CD8-positive, alpha-beta memory T cell (primary cell): ENCODE measurements around the gene TSTD1. TPM values are rescaled to one million over a fixed set of nuclear protein-coding genes. Genes with fewer than 3 reads are reported as not detected.
"Not testable (repeated sequence)": the region's sequence is repeated elsewhere in the genome, so short reads cannot be mapped to it uniquely, and the experiment has no call there.

Experiments used
- CTCF ChIA-PET: fragments of 350-600 bp; sonication (Branson Sonifier 250); formaldehyde crosslinking; loops from one replicate; lab custom pipeline; 2021; ENCODE audit warnings: antibody characterized with exemption; lab: Charles Lee
- POLR2A ChIA-PET: fragments of 350-600 bp; sonication (Branson Sonifier 250); formaldehyde crosslinking; loops from one replicate; lab custom pipeline; 2021; ENCODE audit warnings: antibody characterized with exemption; lab: Charles Lee
- DNase-seq, 5 donors: peaks; one replicate each; pipeline versions ENCODE4 v3.0.0 to v3.0.0-alpha.2; 2020 to 2022; ENCODE audit warnings: mixed read lengths in 1 of 5
- H3K27ac ChIP-seq: one replicate; pipeline ENCODE4 v1.7.0; 2013; ENCODE audit warnings: low read depth, mild to moderate bottlenecking, low read length, moderate library complexity
- H3K27me3 ChIP-seq: 2 replicates; pipeline ENCODE4 v1.7.0; 2013; ENCODE audit warnings: low read length, mild to moderate bottlenecking; ENCODE audit not compliant: insufficient read depth, poor library complexity, severe bottlenecking
- H3K36me3 ChIP-seq: 2 replicates; pipeline ENCODE4 v1.7.0; 2013; ENCODE audit warnings: mild to moderate bottlenecking, low read length, moderate library complexity; ENCODE audit not compliant: insufficient read depth
- H3K4me1 ChIP-seq: 2 replicates; pipeline ENCODE4 v1.7.0; 2013; ENCODE audit warnings: mild to moderate bottlenecking, low read length, moderate library complexity; ENCODE audit not compliant: insufficient read depth
- H3K4me3 ChIP-seq: 2 replicates; pipeline ENCODE4 v1.7.0; 2013; ENCODE audit warnings: mild to moderate bottlenecking, low read length
- H3K9me3 ChIP-seq: 2 replicates; pipeline ENCODE4 v1.7.0; 2013; ENCODE audit warnings: mild to moderate bottlenecking, low read length
- H3K27ac Mint-ChIP-seq, 8 donors: one replicate each; pipeline ENCODE4 v1.8.0; 2020 to 2021; ENCODE audit warnings: mixed read lengths in 8 of 8, mild to moderate bottlenecking in 6 of 8, inconsistent platforms in 3 of 8, moderate library complexity in 3 of 8
- H3K27me3 Mint-ChIP-seq, 2 donors: one replicate each; pipeline ENCODE4 v1.8.0; 2020 to 2021; ENCODE audit warnings: mixed read lengths in 2 of 2, mild to moderate bottlenecking in 1 of 2, moderate library complexity in 1 of 2
- H3K36me3 Mint-ChIP-seq, 3 donors: one replicate each; pipeline ENCODE4 v1.8.0; 2020 to 2021; ENCODE audit warnings: mixed read lengths in 3 of 3, inconsistent platforms in 1 of 3, mild to moderate bottlenecking in 1 of 3
- H3K4me1 Mint-ChIP-seq, 3 donors: one replicate each; pipeline ENCODE4 v1.8.0; 2020 to 2021; ENCODE audit warnings: mixed read lengths in 3 of 3, inconsistent platforms in 1 of 3, mild to moderate bottlenecking in 1 of 3
- H3K4me3 Mint-ChIP-seq, 7 donors: one replicate each; pipeline ENCODE4 v1.8.0; 2020 to 2021; ENCODE audit warnings: mixed read lengths in 7 of 7, mild to moderate bottlenecking in 6 of 7, moderate library complexity in 4 of 7, inconsistent platforms in 2 of 7
- H3K9me3 Mint-ChIP-seq, 5 donors: one replicate each; pipeline ENCODE4 v1.8.0; 2020 to 2022; ENCODE audit warnings: mixed read lengths in 5 of 5, mild to moderate bottlenecking in 3 of 5, moderate library complexity in 2 of 5, inconsistent platforms in 1 of 5
- polyA plus RNA-seq: library from polyadenylated mRNA; unstranded; fragments of 300-500 nt; fragmentation: Illumina TruSeq; gene quantifications from one replicate; pipeline ENCODE4 v1.2.3, GENCODE V29; 2021
- total RNA-seq, 2 experiments: library from RNA; stranded (reverse); gene quantifications; one replicate each; pipeline ENCODE4 v1.2.3, GENCODE V29; 2021

Gene TSTD1
- total and polyA plus RNA-seq, 3 experiments from 2014 or later, result 40.2 to 288 (median 46.1) TPM

DNA sequence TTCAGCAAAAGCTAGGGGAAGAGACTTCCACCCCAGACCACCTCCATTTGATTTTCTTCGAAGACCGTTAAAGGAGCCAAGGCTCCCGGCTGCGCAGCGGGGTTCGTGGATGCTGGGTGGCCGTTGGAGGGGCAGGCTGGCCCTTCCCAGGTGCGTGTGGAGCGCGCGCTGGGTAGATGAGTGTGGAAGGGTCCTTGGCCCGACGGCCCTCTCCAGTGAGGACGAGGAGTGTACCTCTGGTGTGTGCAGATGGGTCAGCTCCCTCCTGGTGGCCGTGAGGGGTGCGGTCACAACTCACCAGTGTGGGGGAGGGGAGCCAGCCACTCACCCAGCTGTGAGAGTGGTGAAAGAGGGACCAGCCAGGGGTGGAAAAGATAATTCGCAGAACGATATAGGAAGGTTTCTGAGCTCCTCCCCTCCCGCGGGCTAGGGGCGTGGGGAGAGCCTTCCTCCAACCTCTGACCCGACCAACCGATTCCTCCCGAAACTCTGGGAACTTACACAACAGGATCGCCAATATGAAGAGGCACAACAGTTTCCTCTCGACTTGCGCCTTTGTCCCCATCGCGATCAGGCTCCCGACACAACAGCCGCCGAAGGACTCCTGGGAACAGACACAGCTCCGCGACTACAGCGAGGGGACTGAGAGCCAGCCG is 18.1 kb downstream of the TSTD1 start, which contains the start of gene F11R:
Gene F11R (minus strand): TSS at position 644 of the 656 bp plus-strand sequence. CDS start 79 bp downstream, at position 565.
- ChIA-PET POLR2A (interaction anchor here (0.6 to 2.9 kb wide), 4 partner anchors 10 to 49 kb away, joined by 3 to 20 read pairs (median 14); partner anchors contain the start of genes ARHGAP30, TSTD1 and USF1), CTCF (interaction anchor here (0.7 to 4.1 kb wide), 12 partner anchors 12 to 77 kb away, joined by 3 to 26 read pairs (median 5); partner anchors contain the start of genes KLHDC9, TSTD1 and USF1)
- DNase-seq, result no peak
- Mint-ChIP-seq H3K4me1 (peaks cover 19 to 60% (median 40%) of the 10 kb centered on the region in 3 donors), H3K36me3 (peaks cover 0 to 3% (median 0%) of the 10 kb centered on the region in 3 donors), H3K4me3 (peak within 1 kb of the TSS; percentile 85 to 94 (median 91)), H3K9me3 (no peaks in the 10 kb centered on the region), H3K27ac (peak within 1 kb of the TSS; percentile 66 to 97 (median 95)), H3K27me3 (no peaks in the 10 kb centered on the region)
- peak within 1 kb of the TSS; percentile 99 for H3K4me3 ChIP-seq
- no peaks in the 10 kb centered on the region for H3K36me3 ChIP-seq
- no peaks in the 10 kb centered on the region for H3K9me3 ChIP-seq
- H3K27me3 ChIP-seq, result no peaks in the 10 kb centered on the region
- peaks cover 26% of the 10 kb centered on the region for H3K4me1 ChIP-seq
- H3K27ac ChIP-seq, result peak within 1 kb of the TSS; percentile 71

GRCh38 chr1:161019751-161020495 is 18.8 kb downstream of the TSTD1 start:
- POLR2A ChIA-PET, result interaction anchor here (0.6 to 2.9 kb wide), 5 partner anchors 9 to 478 kb away, joined by 3 to 20 read pairs (median 7); partner anchors contain the start of genes TSTD1 and USF1
- Mint-ChIP-seq H3K9me3 (no peaks in the 10 kb centered on the region), H3K4me1 (peaks cover 19 to 60% (median 38%) of the 10 kb centered on the region in 3 donors), H3K36me3 (peaks cover 0 to 3% (median 0%) of the 10 kb centered on the region in 3 donors), H3K27me3 (no peaks in the 10 kb centered on the region), H3K27ac (peak overlapping the region; percentile 47 to 97 (median 93)), H3K4me3 (peak overlapping the region; percentile 85 to 94 (median 91))
- no peaks in the 10 kb centered on the region for H3K36me3 ChIP-seq
- H3K4me1 ChIP-seq, result peaks cover 26% of the 10 kb centered on the region
- peak in 1 of 5 donors; percentile 7 for DNase-seq
- CTCF ChIA-PET, result interaction anchor here (1.2 to 4.1 kb wide), 8 partner anchors 15 to 77 kb away, joined by 4 to 26 read pairs (median 6); partner anchors contain the start of genes KLHDC9, TSTD1 and USF1
- no peaks in the 10 kb centered on the region for H3K9me3 ChIP-seq
- no peaks in the 10 kb centered on the region for H3K27me3 ChIP-seq
- peak overlapping the region; percentile 66 for H3K27ac ChIP-seq
- peak overlapping the region; percentile 99 for H3K4me3 ChIP-seq

DNA sequence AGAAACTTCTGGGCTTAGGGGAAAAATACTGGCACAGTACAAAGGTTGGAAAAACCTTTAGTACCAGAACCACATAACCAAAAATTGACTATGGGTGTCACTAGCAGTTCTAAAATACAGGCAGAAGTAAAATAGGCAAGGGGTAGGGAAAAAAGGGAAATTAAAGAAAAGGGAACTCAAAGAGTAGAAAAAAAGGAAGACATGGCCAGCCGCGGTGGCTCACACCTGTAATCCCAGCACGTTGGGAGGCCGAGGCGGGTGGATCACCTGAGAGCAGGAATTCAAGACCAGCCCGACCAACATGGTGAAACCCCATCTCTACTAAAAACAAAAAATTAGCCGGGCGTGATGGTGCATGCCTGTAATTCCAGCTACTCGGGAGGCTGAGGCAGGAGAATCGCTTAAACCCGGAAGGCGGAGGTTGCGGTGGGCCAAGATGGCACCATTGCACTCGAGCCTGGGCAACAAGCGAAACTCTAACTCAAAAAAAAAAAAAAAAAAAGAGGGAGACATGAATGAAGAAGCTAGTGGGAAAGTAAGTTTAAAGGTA is 19.6 kb downstream of the TSTD1 start:
- H3K27ac Mint-ChIP-seq, result peak overlapping the region in 4 of 8 donors; percentile 29 to 96 (median 78)
- peak overlapping the region in 5 of 7 donors; percentile 6 to 94 (median 90) for H3K4me3 Mint-ChIP-seq
- not testable (repeated sequence) for H3K9me3 ChIP-seq, H3K9me3 Mint-ChIP-seq, H3K36me3 Mint-ChIP-seq, H3K27me3 ChIP-seq, H3K27me3 Mint-ChIP-seq, H3K36me3 ChIP-seq, H3K4me3 ChIP-seq, DNase-seq
- Histone ChIP-seq H3K27ac (peak overlapping the region; percentile 31), H3K4me1 (peaks cover 29% of the 10 kb centered on the region)
- peaks cover 20 to 63% (median 38%) of the 10 kb centered on the region in 3 donors for H3K4me1 Mint-ChIP-seq
- ChIA-PET POLR2A (interaction anchor here (0.6 to 1.4 kb wide), 3 partner anchors 20 to 478 kb away, joined by 3 to 7 read pairs (median 3); partner anchors contain the start of gene TSTD1), CTCF (interaction anchor here (1.2 to 4.1 kb wide), 2 partner anchors 21 to 29 kb away, joined by 4 to 26 read pairs; no protein-coding TSS in a partner anchor)

DNA sequence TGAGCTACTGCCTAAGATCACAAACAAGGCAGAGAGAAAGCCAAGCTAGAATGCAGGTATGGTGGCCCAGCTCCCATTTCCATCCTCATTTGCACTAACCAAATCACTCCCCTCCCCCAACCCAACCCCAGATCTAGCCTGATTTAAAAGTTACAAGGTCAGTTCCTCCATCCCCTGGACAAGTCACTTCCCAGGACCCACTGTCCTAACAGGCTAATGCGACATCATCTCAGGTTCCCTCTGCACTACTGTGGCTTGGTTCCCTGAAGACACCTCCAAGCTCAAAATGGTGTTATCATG is 20.2 kb downstream of the TSTD1 start:
- POLR2A ChIA-PET, result interaction anchor here (0.6 to 1.4 kb wide), 2 partner anchors 21 to 23 kb away, joined by 3 read pairs; partner anchors contain the start of gene TSTD1
- Mint-ChIP-seq H3K27me3 (no peaks in the 10 kb centered on the region), H3K36me3 (peaks cover 0 to 3% (median 0%) of the 10 kb centered on the region in 3 donors), H3K4me3 (no peak overlapping the region), H3K4me1 (peaks cover 26 to 66% (median 41%) of the 10 kb centered on the region in 3 donors), H3K9me3 (no peaks in the 10 kb centered on the region), H3K27ac (peak overlapping the region in 2 of 8 donors; percentile 35 to 65)
- H3K27me3 ChIP-seq, result no peaks in the 10 kb centered on the region
- DNase-seq, result no peak
- H3K4me1 ChIP-seq, result peaks cover 35% of the 10 kb centered on the region
- CTCF ChIA-PET, result interaction anchor here (0.9 to 4.1 kb wide), 4 partner anchors 20 to 79 kb away, joined by 3 to 26 read pairs (median 4); partner anchors contain the start of genes KLHDC9 and TSTD1
- no peak overlapping the region for H3K4me3 ChIP-seq
- no peaks in the 10 kb centered on the region for H3K9me3 ChIP-seq
- H3K27ac ChIP-seq, result peak overlapping the region; percentile 31
- no peaks in the 10 kb centered on the region for H3K36me3 ChIP-seq

- H3K27me3 ChIP-seq, result no peaks in the 10 kb centered on the region
- DNase-seq, result no peak
- no peak overlapping the region for H3K4me3 Mint-ChIP-seq
- H3K4me3 ChIP-seq, result no peak overlapping the region
- peak overlapping the region in 6 of 8 donors; percentile 9 to 85 (median 68) for H3K27ac Mint-ChIP-seq
- peaks cover 41% of the 10 kb centered on the region for H3K4me1 ChIP-seq
- H3K9me3 ChIP-seq, result no peaks in the 10 kb centered on the region
- no peak overlapping the region for H3K27ac ChIP-seq
- peaks cover 32 to 72% (median 46%) of the 10 kb centered on the region in 3 donors for H3K4me1 Mint-ChIP-seq
- peaks cover 0 to 3% (median 0%) of the 10 kb centered on the region in 3 donors for H3K36me3 Mint-ChIP-seq
- no peaks in the 10 kb centered on the region for H3K36me3 ChIP-seq
- no peaks in the 10 kb centered on the region for H3K27me3 Mint-ChIP-seq
- CTCF ChIA-PET, result interaction anchor here (0.9 to 4.1 kb wide), 4 partner anchors 20 to 80 kb away, joined by 3 to 26 read pairs (median 4); partner anchors contain the start of genes KLHDC9 and TSTD1
- POLR2A ChIA-PET, result interaction anchor here (0.6 to 1.4 kb wide), 2 partner anchors 21 to 24 kb away, joined by 3 read pairs; partner anchors contain the start of gene TSTD1
- H3K9me3 Mint-ChIP-seq, result no peaks in the 10 kb centered on the region
These were observed 20.8 kb downstream of the TSTD1 start for GRCh38 chr1:161017756-161018630.

DNA sequence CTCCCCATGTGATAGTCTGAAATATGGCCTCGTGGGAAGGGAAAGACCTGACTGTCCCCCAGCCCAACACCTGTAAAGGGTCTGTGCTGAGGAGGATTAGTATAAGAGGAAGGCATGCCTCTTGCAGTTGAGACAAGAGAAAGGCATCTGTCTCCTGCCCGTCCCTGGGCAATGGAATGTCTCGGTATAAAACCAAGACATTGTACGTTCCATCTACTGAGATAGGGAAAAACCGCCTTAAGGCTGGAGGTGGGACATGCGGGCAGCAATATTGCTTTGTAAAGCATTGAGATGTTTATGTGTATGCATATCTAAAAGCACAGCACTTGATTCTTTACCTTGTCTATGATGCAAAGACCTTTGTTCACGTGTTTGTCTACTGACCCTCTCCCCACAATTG is 21.6 kb downstream of the TSTD1 start:
- H3K27ac ChIP-seq, H3K9me3 Mint-ChIP-seq, H3K9me3 ChIP-seq, CTCF ChIA-PET, H3K4me3 Mint-ChIP-seq, H3K27me3 Mint-ChIP-seq, DNase-seq, H3K36me3 ChIP-seq, POLR2A ChIA-PET, H3K4me3 ChIP-seq, H3K36me3 Mint-ChIP-seq, H3K27me3 ChIP-seq: not testable (repeated sequence)
- H3K4me1 Mint-ChIP-seq, result peaks cover 35 to 75% (median 50%) of the 10 kb centered on the region in 3 donors
- H3K4me1 ChIP-seq, result peaks cover 48% of the 10 kb centered on the region
- H3K27ac Mint-ChIP-seq, result peak overlapping the region in 6 of 8 donors; percentile 10 to 74 (median 62)

DNA sequence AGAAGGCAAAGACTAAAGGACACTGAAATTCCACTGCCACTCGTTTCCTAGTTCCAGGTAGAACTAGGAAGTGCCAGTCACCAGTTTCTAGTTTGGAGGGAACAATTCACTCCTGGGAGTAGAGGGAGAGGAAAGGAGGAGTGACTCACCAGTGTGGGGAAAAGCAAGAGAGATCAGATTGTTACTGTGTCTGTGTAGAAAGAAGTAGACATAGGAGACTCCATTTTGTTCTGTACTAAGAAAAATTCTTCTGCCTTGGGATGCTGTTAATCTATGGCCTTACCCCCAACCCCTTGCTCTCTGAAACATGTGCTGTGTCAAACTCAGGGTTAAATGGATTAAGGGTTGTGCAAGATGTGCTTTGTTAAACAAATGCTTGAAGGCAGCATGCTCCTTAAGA is 22.1 kb downstream of the TSTD1 start:
- H3K4me3 Mint-ChIP-seq, H3K4me3 ChIP-seq: not testable (repeated sequence)
- peaks cover 52% of the 10 kb centered on the region for H3K4me1 ChIP-seq

More for the DNA sequence above, 22.1 kb downstream of the TSTD1 start:
- DNase-seq, CTCF ChIA-PET, H3K9me3 Mint-ChIP-seq, POLR2A ChIA-PET, H3K9me3 ChIP-seq, H3K27me3 ChIP-seq, H3K27me3 Mint-ChIP-seq, H3K36me3 ChIP-seq, H3K27ac ChIP-seq, H3K36me3 Mint-ChIP-seq: not testable (repeated sequence)
- Mint-ChIP-seq H3K27ac (peak overlapping the region in 5 of 8 donors; percentile 3 to 95 (median 70)), H3K4me1 (peaks cover 39 to 75% (median 54%) of the 10 kb centered on the region in 3 donors)
